ENCODE data around the gene CFL2. TPM values are rescaled to one million over a fixed set of nuclear protein-coding genes. Genes with fewer than 3 reads are reported as not detected.

The CFL2 gene
- total and polyA plus RNA-seq, 5 donors, result 313 to 329 (median 323) TPM

DNA sequence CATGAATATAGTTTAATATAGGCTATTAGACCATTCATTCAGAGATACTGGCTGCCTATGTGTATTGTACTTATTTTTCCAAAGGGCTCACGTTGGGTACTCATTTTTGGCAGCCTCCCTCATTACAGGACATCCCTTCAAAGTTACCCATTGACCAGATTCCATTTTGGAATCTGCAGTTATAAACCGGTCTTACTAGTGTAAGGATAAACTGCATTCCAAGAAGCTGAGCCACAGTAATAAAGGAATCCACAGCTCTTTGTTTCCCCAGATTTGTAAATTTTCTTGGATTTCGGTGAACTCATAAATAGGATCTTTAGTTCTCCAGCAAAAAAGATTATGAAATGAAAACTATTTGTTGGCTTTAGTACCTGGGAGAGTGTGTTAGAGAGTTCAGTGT, 18.9 kb upstream of the CFL2 start:
- no peak overlapping the region for H3K27ac ChIP-seq (ENCODE audit: low read length)
- 71% methylated on average over 3 of the region's 3 CpGs for WGBS
- H3K9me3 ChIP-seq (ENCODE audit: control insufficient read depth, low read length), result no peaks in the 10 kb centered on the region
- no peak overlapping the region for H3K4me3 ChIP-seq (ENCODE audit: low read length)
- ATAC-seq (no peak), DNase-seq (no peak)
- no peaks in the 10 kb centered on the region for H3K4me1 ChIP-seq (ENCODE audit: control insufficient read depth, insufficient read depth, low read length)
- no peaks in the 10 kb centered on the region for H3K27me3 ChIP-seq (ENCODE audit: control insufficient read depth, insufficient read depth)
- intact Hi-C loops (cut with DNase I), result no loop called here

- no peak for DNase-seq
- Histone ChIP-seq H3K4me3 (ENCODE audit: low read length) (no peak overlapping the region), H3K27me3 (ENCODE audit: control insufficient read depth, insufficient read depth) (no peaks in the 10 kb centered on the region), H3K9me3 (ENCODE audit: control insufficient read depth, low read length) (no peaks in the 10 kb centered on the region), H3K27ac (ENCODE audit: low read length) (no peak overlapping the region), H3K4me1 (ENCODE audit: control insufficient read depth, insufficient read depth, low read length) (no peaks in the 10 kb centered on the region)
- WGBS, result 66% methylated on average over 4 of the region's 4 CpGs
- no peak for ATAC-seq
- intact Hi-C loops (cut with DNase I), result no loop called here
Measured at GRCh38 chr14:34732802-34733201, 18.4 kb upstream of the CFL2 start.

- Histone ChIP-seq H3K4me1 (ENCODE audit: control insufficient read depth, insufficient read depth, low read length) (no peaks in the 10 kb centered on the region), H3K27ac (ENCODE audit: low read length) (no peak overlapping the region), H3K9me3 (ENCODE audit: control insufficient read depth, low read length) (no peaks in the 10 kb centered on the region), H3K27me3 (ENCODE audit: control insufficient read depth, insufficient read depth) (no peaks in the 10 kb centered on the region), H3K4me3 (ENCODE audit: low read length) (no peak overlapping the region)
- intact Hi-C loops (cut with DNase I), result loop anchor here in 3 of 4 donors (2.0 to 5.0 kb wide), 2 partner anchors 51 to 52 kb away; no protein-coding TSS in a partner anchor
- ATAC-seq (no peak), DNase-seq (no peak)
- WGBS, result 88% methylated on average over 3 of the region's 3 CpGs
Measured at GRCh38 chr14:34723867-34724266, 9.5 kb upstream of the CFL2 start.

DNA sequence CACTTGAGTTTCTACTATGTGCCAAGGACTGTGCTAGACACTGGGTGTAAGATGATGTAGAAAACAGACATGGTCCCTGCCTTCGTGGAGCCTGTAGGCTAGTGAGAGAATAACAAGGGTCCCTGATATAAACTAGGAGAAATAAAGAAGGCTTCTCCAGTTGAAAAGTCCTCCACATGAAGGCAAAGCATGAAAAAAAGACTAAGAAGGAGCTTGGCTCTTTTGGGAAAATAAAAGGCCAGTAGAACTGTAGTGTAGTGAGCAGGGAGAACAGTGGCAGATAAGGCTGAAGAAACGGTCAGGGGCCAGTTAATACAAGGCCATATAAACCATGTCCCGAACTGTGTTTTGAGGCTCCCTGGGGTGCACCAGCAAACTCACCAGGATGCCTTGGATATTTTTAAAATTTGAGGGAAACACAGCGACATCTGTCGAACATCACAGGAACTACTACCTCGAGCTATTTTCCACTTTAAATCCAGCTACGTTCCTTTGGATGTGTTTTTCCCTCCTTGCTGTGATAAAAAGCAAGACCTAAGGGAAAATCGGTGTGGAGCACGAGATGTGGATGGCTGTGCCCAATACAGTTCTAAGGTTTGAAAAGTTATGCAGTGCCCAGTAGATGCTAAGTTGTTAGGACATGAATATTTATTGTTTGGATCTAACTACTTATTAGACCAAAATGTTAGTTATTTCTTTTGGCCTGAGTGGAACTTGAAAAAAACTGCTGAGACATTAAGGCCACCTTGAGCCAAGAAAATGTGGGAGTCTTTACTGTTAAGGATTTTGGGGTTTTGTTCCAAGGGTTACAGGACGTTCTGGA, 8.5 kb upstream of the CFL2 start:
- Histone ChIP-seq H3K27me3 (ENCODE audit: control insufficient read depth, insufficient read depth) (no peaks in the 10 kb centered on the region), H3K4me1 (ENCODE audit: control insufficient read depth, insufficient read depth, low read length) (no peaks in the 10 kb centered on the region), H3K9me3 (ENCODE audit: control insufficient read depth, low read length) (no peaks in the 10 kb centered on the region), H3K4me3 (ENCODE audit: low read length) (no peak overlapping the region), H3K27ac (ENCODE audit: low read length) (no peak overlapping the region)
- 7% methylated on average over 10 of the region's 10 CpGs for WGBS
- ATAC-seq (peak; percentile 57 to 80), DNase-seq (peak in 1 of 3 donors; percentile 65)
- intact Hi-C loops (cut with DNase I), result loop anchor here in 3 of 4 donors (2.0 to 5.0 kb wide), 2 partner anchors 50 to 51 kb away; no protein-coding TSS in a partner anchor

GRCh38 chr14:34721129-34721528, 6.7 kb upstream of the CFL2 start:
- Histone ChIP-seq H3K9me3 (ENCODE audit: control insufficient read depth, low read length) (no peaks in the 10 kb centered on the region), H3K4me3 (ENCODE audit: low read length) (no peak overlapping the region), H3K27ac (ENCODE audit: low read length) (no peak overlapping the region), H3K27me3 (ENCODE audit: control insufficient read depth, insufficient read depth) (no peaks in the 10 kb centered on the region), H3K4me1 (ENCODE audit: control insufficient read depth, insufficient read depth, low read length) (no peaks in the 10 kb centered on the region)
- WGBS, result 83% methylated on average over 2 of the region's 2 CpGs
- intact Hi-C loops (cut with DNase I), result loop anchor here in 3 of 4 donors (2.0 to 5.0 kb wide), 2 partner anchors 48 to 49 kb away; no protein-coding TSS in a partner anchor
- no peak for DNase-seq
- ATAC-seq, result no peak

DNA sequence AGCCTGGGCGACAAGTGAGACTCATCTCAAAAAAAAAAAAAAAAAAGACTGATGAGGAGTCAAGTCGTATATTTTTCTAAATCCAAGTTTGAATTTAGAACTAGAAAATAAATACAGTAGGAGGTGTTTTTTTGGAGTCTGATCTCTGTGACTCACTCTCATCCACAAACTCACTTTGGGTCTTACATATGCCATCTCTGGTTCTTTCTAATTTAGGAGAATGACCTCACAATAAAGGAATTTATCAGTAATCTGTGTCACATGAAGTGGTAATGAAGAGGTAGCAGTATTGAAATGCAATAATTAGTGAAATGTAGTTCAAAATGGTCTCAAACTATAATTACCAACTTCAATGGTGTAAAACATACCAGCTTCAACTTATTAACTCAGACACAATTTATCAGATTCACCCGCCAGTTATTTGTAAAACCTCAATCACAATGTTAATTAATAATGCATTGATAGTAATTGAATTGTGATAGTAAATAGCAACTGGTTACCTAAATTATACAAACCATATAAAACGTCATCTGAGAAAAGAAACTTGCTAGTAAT, 4.4 kb upstream of the CFL2 start:
- intact Hi-C loops (cut with DNase I), result no loop called here
- no peak overlapping the region for H3K4me3 ChIP-seq (ENCODE audit: low read length)
- no peaks in the 10 kb centered on the region for H3K4me1 ChIP-seq (ENCODE audit: control insufficient read depth, insufficient read depth, low read length)
- no peak overlapping the region for H3K27ac ChIP-seq (ENCODE audit: low read length)
- no peaks in the 10 kb centered on the region for H3K9me3 ChIP-seq (ENCODE audit: control insufficient read depth, low read length)
- ATAC-seq (no peak), DNase-seq (no peak)
- no peaks in the 10 kb centered on the region for H3K27me3 ChIP-seq (ENCODE audit: control insufficient read depth, insufficient read depth)
- WGBS, result 57% methylated on average over 4 of the region's 4 CpGs

DNA sequence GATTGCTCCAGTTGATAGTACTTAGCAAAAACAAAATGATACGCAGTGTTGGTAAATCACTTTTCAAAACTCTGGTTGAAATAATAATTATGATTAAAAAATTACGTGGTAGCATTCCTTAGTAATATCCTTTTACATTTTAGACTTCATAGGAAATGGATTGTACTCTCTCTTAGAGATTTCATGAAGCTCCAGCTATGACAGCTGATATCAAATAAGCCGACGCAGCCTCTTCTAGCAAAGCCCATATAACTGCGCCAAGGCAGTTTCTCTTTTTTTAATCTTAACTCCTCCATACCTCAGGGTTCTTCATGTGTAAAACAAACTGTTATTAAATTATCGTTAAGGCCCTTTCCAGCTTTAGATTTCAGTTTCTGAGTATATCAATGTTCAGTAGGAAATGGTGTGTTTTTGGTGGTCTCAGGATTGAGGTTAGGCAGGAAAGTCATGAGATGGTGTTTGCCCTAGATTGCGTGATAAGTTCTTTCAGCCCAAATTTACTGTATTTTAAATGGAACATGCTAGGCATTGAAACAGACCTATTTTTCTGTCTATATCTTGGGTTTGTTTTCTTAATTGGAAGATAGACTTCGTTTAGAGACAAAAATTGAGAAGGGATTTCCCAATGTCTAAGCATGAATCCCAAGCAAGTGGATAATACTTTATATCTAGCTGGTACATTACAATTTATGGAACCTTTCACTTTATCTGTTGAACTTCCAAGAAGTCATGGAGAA, 902 bp upstream of the CFL2 start:
- no peak for DNase-seq
- no peaks in the 10 kb centered on the region for H3K27me3 ChIP-seq (ENCODE audit: control insufficient read depth, insufficient read depth)
- WGBS, result 43% methylated on average over 8 of the region's 8 CpGs
- no peaks in the 10 kb centered on the region for H3K9me3 ChIP-seq (ENCODE audit: control insufficient read depth, low read length)
- ATAC-seq, result no peak
- intact Hi-C loops (cut with DNase I), result no loop called here
- H3K27ac ChIP-seq (ENCODE audit: low read length), result no peak overlapping the region
- H3K4me3 ChIP-seq (ENCODE audit: low read length), result peak overlapping the region; percentile 96
- no peaks in the 10 kb centered on the region for H3K4me1 ChIP-seq (ENCODE audit: control insufficient read depth, insufficient read depth, low read length)

DNA sequence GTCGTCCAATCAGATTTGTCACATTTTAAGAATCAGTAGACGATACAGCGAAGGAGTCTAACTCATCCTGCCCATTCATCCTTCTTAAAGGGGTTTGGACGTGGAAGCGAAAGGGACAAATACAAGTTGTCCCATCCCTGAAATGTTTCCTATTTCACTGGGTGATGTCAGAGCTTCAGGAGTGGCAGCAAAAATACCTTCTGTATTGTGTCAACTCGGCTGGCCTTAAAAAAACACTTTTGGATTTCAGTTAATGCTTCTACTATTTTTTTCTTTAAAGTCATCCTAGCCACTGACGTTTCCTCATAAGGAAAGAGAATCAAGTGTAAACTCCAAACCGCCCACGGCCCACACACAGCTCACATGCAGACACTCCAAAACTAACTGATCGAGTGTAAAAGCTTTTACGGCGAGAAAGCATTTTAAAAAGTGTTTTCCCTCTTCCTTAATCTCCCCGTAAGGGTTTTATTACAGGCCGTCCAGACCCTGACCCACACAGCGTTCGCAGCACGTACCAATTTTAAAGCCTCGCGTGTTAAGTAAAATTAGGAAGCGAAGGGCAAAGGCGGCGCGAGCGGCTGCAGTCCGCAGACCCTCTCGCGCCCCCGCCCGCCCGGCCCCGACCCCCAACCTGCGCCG, 593 bp downstream of the CFL2 start:
- H3K9me3 ChIP-seq (ENCODE audit: control insufficient read depth, low read length), result no peaks in the 10 kb centered on the region
- H3K4me3 ChIP-seq (ENCODE audit: low read length), result peak overlapping the region; percentile 96
- H3K27me3 ChIP-seq (ENCODE audit: control insufficient read depth, insufficient read depth), result no peaks in the 10 kb centered on the region
- intact Hi-C loops (cut with DNase I), result no loop called here
- peak in 2 of 3 donors; percentile 27 to 61 for DNase-seq
- WGBS, result under 1% methylated on average over 33 of the region's 33 CpGs
- ATAC-seq, result peak; percentile 44 to 62
- H3K27ac ChIP-seq (ENCODE audit: low read length), result peak overlapping the region; percentile 94
- no peaks in the 10 kb centered on the region for H3K4me1 ChIP-seq (ENCODE audit: control insufficient read depth, insufficient read depth, low read length)

DNA sequence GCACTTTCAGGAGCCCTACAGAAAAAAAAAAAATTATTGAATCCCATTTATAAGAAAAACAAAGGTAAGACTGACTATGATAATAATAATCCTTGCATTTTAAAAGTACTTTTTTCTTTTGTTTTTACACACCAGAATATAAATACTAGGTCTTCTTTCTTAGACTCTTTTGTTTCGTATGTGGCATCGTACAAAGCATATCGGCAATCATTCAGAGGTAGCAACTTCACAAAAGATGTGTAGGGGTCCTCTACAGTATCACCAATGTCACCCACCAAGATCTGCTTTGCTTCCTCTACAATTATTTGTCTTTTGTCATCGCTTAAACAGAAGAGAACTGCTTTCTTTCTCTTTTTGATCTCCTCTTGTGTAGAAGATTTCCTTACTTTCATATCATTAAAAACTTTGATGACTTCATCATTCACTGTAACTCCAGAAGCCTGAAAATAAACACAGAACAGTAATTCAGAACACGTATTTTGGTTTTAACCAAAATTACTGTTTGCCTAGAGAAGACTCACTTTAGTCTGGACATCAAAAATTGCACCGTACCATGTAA, 1.2 kb downstream of the CFL2 start:
- Histone ChIP-seq H3K9me3 (ENCODE audit: control insufficient read depth, low read length) (no peaks in the 10 kb centered on the region), H3K4me3 (ENCODE audit: low read length) (peak overlapping the region; percentile 96), H3K27ac (ENCODE audit: low read length) (peak overlapping the region; percentile 94), H3K4me1 (ENCODE audit: control insufficient read depth, insufficient read depth, low read length) (no peaks in the 10 kb centered on the region), H3K27me3 (ENCODE audit: control insufficient read depth, insufficient read depth) (no peaks in the 10 kb centered on the region)
- DNase-seq (no peak), ATAC-seq (no peak)
- intact Hi-C loops (cut with DNase I), result no loop called here
- 49% methylated on average over 6 of the region's 6 CpGs for WGBS

- no peak overlapping the region for H3K27ac ChIP-seq (ENCODE audit: low read length)
- H3K4me1 ChIP-seq (ENCODE audit: control insufficient read depth, insufficient read depth, low read length), result no peaks in the 10 kb centered on the region
- no peaks in the 10 kb centered on the region for H3K27me3 ChIP-seq (ENCODE audit: control insufficient read depth, insufficient read depth)
- DNase-seq (no peak), ATAC-seq (no peak)
- peak overlapping the region; percentile 43 for H3K4me3 ChIP-seq (ENCODE audit: low read length)
- intact Hi-C loops (cut with DNase I), result no loop called here
- WGBS, result 49% methylated on average over 4 of the region's 4 CpGs
- no peaks in the 10 kb centered on the region for H3K9me3 ChIP-seq (ENCODE audit: control insufficient read depth, low read length)
Measured at GRCh38 chr14:34711796-34712712, 2.3 kb downstream of the CFL2 start.

Measured in right cardiac atrium (tissue), 5 donors.